ENCODE results near the gene RENBP.

The RENBP gene

DNA sequence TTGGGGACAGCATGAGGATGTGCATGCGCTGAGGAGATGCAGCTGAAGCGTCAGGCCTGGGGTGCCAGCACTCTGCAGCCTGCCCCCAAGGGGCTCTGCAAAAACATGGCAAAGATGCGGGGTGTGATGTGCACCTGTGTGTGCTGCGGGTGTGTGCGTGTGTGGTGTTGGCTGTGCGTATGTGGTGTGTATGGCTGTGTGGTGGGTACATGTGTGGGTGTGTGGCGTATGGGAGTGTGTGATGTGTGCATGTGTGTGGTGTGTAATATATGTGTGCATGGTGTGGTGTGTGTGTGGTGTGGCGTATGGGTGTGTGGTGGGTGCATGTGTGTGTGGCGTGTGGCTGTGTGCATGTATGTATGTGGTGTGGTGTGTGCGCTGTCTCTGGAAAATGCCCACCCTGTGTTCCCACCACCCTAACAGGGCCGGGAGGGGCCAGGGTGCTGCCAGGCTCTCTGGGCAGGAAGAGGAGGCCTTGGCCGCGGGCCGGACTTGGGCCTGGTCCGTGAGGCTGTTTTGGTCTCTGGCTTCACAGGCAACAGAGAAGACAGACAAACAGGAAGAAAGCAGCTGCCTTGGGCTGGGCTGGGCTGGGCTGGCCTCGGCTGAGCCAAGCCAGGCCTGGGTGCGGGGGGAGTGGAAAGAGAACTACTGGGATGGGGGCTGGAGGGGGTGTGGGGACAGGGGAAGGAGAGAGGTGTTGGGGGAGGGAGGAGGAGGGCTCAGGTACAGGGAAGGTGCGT is 41.0 kb downstream of the RENBP start:
- H3K4me2 ChIP-seq, result peak overlapping the region; percentile 46
- no peaks in the 10 kb centered on the region for H3K9me3 ChIP-seq

DNA sequence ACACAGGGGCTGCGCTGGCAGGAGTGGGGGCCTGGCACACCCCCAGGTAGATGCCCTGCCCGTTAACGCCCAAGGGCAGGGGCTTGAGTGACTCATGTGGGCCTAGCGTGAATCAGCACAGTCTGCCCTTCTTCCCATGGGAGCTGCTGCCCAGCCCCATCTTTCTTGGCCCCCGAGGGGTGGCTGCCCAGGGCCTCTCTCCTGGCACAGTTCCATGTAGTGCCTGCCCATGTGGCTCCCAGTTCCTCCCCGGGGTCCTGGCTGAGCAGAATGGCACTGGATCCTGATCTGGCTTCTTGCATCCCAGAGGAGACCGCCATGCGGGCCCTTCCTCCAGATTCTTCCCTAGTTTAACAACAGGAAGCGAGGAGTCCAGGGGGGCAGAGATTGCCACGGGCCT is 42.1 kb downstream of the RENBP start:
- peak overlapping the region; percentile 46 for H3K4me2 ChIP-seq
- no peak for TF ChIP-seq Cebpa-rat (IDR thresholded peaks at IDR 0.05)
- no peaks in the 10 kb centered on the region; the same call in 1 of the 2 replicates for H3K9me3 ChIP-seq
- no peak overlapping the region for H3K9ac ChIP-seq
- H3K4me3 ChIP-seq, result no peak overlapping the region
- H3K4me1 ChIP-seq, result peaks cover 71% of the 10 kb centered on the region
- peaks cover 31% of the 10 kb centered on the region for H4K20me1 ChIP-seq
- H3K36me3 ChIP-seq, result no peaks in the 10 kb centered on the region
- peak overlapping the region; percentile 70 for H3K27ac ChIP-seq
- peaks cover 70% of the 10 kb centered on the region for H3K27me3 ChIP-seq

More for the DNA sequence above, 41.0 kb downstream of the RENBP start:
- H3K36me3 ChIP-seq, result peaks cover 8% of the 10 kb centered on the region; the same call in 1 of the 2 replicates
- peak overlapping the region; percentile 51; the same call in 1 of the 2 replicates for H3K27ac ChIP-seq
- H3K4me3 ChIP-seq, result no peak overlapping the region
- peaks cover 41% of the 10 kb centered on the region for H4K20me1 ChIP-seq
- peaks cover 64% of the 10 kb centered on the region for H3K27me3 ChIP-seq
- no peak for TF ChIP-seq Cebpa-rat (IDR thresholded peaks at IDR 0.05)
- H3K4me1 ChIP-seq, result peaks cover 73% of the 10 kb centered on the region
- no peak overlapping the region for H3K9ac ChIP-seq

DNA sequence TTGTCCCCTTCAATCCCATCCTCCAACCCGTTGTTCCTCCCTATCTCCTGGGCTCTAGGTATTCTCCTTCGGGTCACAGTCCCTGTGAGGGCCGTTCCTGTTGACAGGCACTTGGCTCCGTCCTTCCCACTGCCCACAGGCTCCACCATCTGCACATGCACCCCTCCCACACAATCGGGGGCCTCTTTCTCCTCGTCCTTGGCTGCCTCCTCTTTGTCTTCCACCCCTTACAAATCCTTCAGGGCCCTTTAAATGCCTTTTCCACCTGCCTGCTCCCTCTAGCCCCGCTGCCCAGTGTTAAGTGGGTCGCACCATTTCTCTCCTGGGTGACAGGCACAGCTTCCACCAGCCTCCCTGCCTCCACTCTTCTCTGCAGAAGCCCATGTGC is 42.7 kb downstream of the RENBP start:
- Histone ChIP-seq H3K4me2 (peak overlapping the region; percentile 46), H3K27me3 (peaks cover 70% of the 10 kb centered on the region), H3K4me1 (peaks cover 65% of the 10 kb centered on the region), H3K4me3 (no peak overlapping the region), H4K20me1 (peaks cover 25% of the 10 kb centered on the region), H3K9ac (no peak overlapping the region), H3K27ac (peak overlapping the region; percentile 70), H3K9me3 (peaks cover under 1% of the 10 kb centered on the region; the same call in 1 of the 2 replicates), H3K36me3 (no peaks in the 10 kb centered on the region)
- no peak for TF ChIP-seq Cebpa-rat (IDR thresholded peaks at IDR 0.05)

DNA sequence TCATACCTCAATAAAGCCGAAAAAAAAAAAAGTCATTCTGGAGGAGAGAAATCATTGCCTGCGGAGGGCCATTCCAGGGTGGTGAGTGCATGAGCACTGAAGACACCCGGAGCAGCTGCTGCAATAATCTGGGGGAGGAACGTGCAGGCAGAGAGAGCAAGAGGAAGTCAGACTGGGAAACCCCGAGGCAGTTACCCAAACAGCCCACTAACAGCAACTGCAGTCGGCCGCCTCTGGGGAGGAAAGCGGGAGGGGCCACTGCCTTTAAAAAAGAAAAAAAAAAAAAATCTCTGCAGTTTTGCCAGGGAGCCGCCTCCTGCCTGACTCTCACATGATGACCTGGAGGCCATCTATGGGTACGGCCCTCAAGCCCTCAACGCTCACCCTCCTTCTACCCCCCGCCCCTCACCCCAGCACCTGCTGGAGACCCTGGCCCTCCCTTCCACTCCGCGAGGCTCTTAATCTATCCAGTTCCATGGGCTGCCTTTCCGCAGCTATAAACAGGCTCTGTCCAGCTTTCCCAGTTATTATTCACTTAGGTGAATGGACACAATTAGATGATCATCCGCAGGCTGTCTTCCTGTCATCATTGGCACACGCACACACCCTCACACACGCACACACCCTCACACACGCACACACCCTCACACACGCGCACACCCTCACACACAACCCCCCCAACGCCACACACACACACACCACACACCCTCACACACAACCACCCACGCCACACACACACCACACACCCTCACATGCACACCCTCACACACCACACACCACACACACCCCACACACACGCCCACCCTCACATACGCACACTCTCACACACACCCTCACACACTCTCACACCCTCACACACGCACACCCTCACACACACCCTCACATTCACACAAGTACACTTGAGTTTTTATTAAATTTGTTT is 43.4 kb downstream of the RENBP start:
- H3K4me2 ChIP-seq, result peak overlapping the region; percentile 46
- no peak overlapping the region for H3K9ac ChIP-seq

DNA sequence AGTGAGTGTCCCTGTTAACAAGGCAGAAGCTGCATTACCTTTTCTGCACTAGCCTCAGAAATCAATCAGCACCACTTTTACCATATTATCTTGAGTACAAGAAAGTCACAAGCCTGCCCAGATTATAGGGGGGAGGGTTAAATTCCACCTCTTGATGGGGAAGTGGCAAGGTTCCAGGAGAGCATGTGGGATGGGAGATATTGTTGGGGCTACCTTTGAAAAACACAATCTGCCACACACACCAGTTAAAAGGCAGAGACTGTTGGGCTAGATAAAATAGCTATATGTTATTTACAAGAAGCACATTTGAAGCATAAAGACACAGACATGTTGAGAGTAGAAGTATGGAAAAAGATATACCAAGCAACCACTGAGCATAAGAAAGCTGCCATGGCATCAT is 46.5 kb downstream of the RENBP start:
- H3K27ac ChIP-seq, result no peak overlapping the region
- no peak overlapping the region for H3K9ac ChIP-seq
- peaks cover 88% of the 10 kb centered on the region for H3K27me3 ChIP-seq
- H3K4me2 ChIP-seq, result no peak overlapping the region
- no peak for TF ChIP-seq Cebpa-rat (IDR thresholded peaks at IDR 0.05)
- H4K20me1 ChIP-seq, result peaks cover 10% of the 10 kb centered on the region; the same call in 1 of the 2 replicates
- H3K9me3 ChIP-seq, result peaks cover 18% of the 10 kb centered on the region
- H3K4me1 ChIP-seq, result peaks cover 50% of the 10 kb centered on the region
- H3K36me3 ChIP-seq, result no peaks in the 10 kb centered on the region
- no peak overlapping the region for H3K4me3 ChIP-seq

More for the DNA sequence above, 43.4 kb downstream of the RENBP start:
- Histone ChIP-seq H3K27ac (peak overlapping the region; percentile 70), H3K27me3 (peaks cover 70% of the 10 kb centered on the region), H4K20me1 (peaks cover 18% of the 10 kb centered on the region), H3K4me1 (peaks cover 63% of the 10 kb centered on the region), H3K36me3 (no peaks in the 10 kb centered on the region), H3K4me3 (no peak overlapping the region), H3K9me3 (peaks cover 7% of the 10 kb centered on the region)
- TF ChIP-seq Cebpa-rat (IDR thresholded peaks at IDR 0.05), result no peak

DNA sequence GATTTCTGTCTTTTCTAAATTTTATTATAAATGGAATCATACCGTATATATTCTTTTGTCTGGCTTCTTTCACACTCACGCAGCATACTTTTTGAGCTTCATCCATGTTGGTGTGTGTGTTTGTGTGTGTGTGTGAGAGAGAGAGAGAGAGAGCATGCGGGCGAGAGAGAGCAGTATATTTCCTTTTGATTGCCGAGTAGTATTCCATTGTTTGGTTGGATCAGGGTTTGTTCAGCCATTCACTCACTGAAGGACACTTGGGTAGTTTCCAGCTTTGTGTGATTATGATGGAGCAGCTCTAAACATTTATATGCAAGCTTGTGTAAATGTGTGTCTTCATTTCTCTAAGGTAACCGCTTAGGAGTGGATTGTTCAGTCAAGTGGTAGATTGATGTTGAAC is 55.3 kb downstream of the RENBP start:
- H3K36me3 ChIP-seq, result no peaks in the 10 kb centered on the region
- H3K9ac ChIP-seq, result no peak overlapping the region
- no peak overlapping the region for H3K4me2 ChIP-seq
- peaks cover 46% of the 10 kb centered on the region for H3K4me1 ChIP-seq
- TF ChIP-seq Cebpa-rat (IDR thresholded peaks at IDR 0.05), result no peak
- H3K4me3 ChIP-seq, result no peak overlapping the region
- H3K9me3 ChIP-seq, result peaks cover 13% of the 10 kb centered on the region; the same call in 1 of the 2 replicates
- H3K27ac ChIP-seq, result no peak overlapping the region
- H3K27me3 ChIP-seq, result peaks cover 89% of the 10 kb centered on the region
- H4K20me1 ChIP-seq, result peaks cover 26% of the 10 kb centered on the region

DNA sequence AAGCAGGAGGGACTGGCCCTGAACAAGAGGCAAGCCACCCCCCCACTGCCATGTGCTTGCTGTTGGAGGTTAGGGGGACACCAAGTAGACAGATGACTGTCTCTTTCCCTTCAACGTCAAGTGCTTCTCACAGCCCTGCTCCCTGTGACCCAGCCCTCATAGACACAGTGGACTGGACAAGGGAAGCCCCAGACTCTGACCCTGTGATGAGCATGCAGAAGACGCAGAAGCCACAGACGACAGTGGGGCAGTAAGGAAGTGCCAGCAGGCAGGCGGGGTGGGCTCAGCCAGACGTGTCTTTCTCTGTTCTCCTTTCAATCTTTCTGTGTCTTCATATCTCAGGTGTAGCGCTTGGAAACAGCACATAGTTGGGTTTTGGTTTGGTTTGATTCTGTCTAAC is 56.1 kb downstream of the RENBP start:
- H4K20me1 ChIP-seq, result peaks cover 34% of the 10 kb centered on the region
- no peaks in the 10 kb centered on the region for H3K36me3 ChIP-seq
- H3K4me3 ChIP-seq, result no peak overlapping the region
- peak overlapping the region; percentile 42; the same call in 1 of the 2 replicates for H3K4me2 ChIP-seq
- H3K9ac ChIP-seq, result no peak overlapping the region
- TF ChIP-seq Cebpa-rat (IDR thresholded peaks at IDR 0.05), result no peak
- H3K4me1 ChIP-seq, result peaks cover 46% of the 10 kb centered on the region
- peaks cover 89% of the 10 kb centered on the region for H3K27me3 ChIP-seq
- no peak overlapping the region for H3K27ac ChIP-seq
- H3K9me3 ChIP-seq, result peaks cover 13% of the 10 kb centered on the region; the same call in 1 of the 2 replicates

DNA sequence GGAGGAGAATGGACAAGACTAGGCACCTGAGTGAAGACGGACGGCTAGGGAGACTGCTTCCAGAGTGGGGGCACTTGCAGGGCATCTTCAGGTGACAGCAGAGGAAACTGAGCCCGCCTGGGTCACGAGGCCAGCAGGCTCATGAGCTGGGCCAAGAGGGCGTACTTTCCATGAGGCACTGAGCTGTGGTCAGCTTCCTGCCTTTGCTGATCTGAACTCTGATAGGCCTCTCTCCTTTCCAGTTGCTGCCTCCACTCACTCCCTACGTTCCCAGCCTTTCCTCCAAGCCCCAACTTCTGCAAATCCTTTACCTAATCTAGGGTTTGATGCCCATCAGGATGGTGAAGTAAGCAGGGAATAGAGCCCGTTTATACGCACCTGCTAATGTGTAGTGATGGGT is 57.1 kb downstream of the RENBP start:
- peaks cover 13% of the 10 kb centered on the region; the same call in 1 of the 2 replicates for H3K9me3 ChIP-seq
- H4K20me1 ChIP-seq, result peaks cover 44% of the 10 kb centered on the region
- peaks cover 56% of the 10 kb centered on the region for H3K4me1 ChIP-seq
- no peak overlapping the region for H3K9ac ChIP-seq
- no peak overlapping the region for H3K4me2 ChIP-seq
- H3K27me3 ChIP-seq, result peaks cover 90% of the 10 kb centered on the region
- no peak overlapping the region for H3K4me3 ChIP-seq
- no peak for TF ChIP-seq Cebpa-rat (IDR thresholded peaks at IDR 0.05)
- no peaks in the 10 kb centered on the region for H3K36me3 ChIP-seq
- no peak overlapping the region for H3K27ac ChIP-seq

DNA sequence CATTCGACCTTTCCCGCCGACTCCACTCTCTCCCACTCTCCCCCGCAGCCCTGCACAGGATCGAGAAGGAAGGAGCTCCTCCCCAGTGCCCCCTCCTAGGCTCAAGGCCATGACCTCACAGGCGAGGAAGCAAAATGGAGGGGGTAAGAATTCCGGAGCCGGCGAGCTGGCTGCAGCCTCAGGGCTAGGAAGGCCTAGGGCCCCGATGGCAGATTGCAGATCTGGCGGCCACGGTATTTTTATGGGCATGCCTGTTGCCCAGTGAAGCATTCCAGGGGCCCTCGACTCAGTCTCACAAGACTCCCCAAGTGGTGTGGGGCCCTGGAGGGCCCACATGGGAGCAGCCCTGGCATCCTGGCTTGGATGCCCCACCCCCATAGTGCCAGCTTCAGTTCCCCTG is 57.5 kb downstream of the RENBP start:
- TF ChIP-seq Cebpa-rat (IDR thresholded peaks at IDR 0.05), result no peak
- Histone ChIP-seq H3K9me3 (peaks cover 13% of the 10 kb centered on the region; the same call in 1 of the 2 replicates), H3K4me1 (peaks cover 60% of the 10 kb centered on the region), H3K4me2 (peak overlapping the region; percentile 47), H3K27ac (no peak overlapping the region), H3K9ac (no peak overlapping the region), H3K27me3 (peaks cover 90% of the 10 kb centered on the region), H4K20me1 (peaks cover 48% of the 10 kb centered on the region), H3K4me3 (no peak overlapping the region), H3K36me3 (no peaks in the 10 kb centered on the region)

Data from BLaER1 (cell line).